NCI-H1092 (cell line): ENCODE data around the gene PTPRC.
"Not testable (repeated sequence)": the region's sequence is repeated elsewhere in the genome, so short reads cannot be mapped to it uniquely, and the experiment has no call there.

ENCODE experiments used
- DNase-seq: peaks from one replicate; lab custom pipeline; 2025; lab: John Stamatoyannopoulos, UW

Gene PTPRC, protein sequence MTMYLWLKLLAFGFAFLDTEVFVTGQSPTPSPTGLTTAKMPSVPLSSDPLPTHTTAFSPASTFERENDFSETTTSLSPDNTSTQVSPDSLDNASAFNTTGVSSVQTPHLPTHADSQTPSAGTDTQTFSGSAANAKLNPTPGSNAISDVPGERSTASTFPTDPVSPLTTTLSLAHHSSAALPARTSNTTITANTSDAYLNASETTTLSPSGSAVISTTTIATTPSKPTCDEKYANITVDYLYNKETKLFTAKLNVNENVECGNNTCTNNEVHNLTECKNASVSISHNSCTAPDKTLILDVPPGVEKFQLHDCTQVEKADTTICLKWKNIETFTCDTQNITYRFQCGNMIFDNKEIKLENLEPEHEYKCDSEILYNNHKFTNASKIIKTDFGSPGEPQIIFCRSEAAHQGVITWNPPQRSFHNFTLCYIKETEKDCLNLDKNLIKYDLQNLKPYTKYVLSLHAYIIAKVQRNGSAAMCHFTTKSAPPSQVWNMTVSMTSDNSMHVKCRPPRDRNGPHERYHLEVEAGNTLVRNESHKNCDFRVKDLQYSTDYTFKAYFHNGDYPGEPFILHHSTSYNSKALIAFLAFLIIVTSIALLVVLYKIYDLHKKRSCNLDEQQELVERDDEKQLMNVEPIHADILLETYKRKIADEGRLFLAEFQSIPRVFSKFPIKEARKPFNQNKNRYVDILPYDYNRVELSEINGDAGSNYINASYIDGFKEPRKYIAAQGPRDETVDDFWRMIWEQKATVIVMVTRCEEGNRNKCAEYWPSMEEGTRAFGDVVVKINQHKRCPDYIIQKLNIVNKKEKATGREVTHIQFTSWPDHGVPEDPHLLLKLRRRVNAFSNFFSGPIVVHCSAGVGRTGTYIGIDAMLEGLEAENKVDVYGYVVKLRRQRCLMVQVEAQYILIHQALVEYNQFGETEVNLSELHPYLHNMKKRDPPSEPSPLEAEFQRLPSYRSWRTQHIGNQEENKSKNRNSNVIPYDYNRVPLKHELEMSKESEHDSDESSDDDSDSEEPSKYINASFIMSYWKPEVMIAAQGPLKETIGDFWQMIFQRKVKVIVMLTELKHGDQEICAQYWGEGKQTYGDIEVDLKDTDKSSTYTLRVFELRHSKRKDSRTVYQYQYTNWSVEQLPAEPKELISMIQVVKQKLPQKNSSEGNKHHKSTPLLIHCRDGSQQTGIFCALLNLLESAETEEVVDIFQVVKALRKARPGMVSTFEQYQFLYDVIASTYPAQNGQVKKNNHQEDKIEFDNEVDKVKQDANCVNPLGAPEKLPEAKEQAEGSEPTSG (N-terminal part only)

DNA sequence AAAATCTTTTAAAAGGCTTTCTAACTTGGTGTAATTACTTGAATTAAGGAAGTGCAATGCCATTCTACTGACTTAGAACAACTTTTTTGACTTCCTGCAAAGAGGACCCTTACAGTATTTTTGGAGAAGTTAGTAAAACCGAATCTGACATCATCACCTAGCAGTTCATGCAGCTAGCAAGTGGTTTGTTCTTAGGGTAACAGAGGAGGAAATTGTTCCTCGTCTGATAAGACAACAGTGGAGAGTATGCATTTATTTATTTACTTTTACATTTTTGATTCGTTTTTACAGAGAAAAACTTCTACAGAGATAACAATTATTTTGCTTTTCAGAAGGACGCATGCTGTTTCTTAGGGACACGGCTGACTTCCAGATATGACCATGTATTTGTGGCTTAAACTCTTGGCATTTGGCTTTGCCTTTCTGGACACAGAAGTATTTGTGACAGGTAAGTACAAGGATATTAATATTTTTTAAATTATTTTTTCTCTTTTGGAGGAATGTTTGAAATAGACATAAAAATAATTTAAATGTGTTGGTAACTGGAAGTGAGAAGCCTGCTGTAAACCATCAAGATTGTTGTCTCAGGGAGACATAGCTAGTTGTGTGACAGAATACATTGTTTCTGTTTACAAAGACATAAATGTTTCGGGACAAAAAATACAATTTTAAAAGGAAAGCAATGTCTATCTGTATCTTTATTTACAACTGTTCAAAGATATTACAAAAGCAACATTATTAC, at the start of gene PTPRC:
TSS of gene PTPRC (plus strand) at position 147 of the 742 bp plus-strand sequence. CDS start at position 376, 229 bp downstream.
- no peak for DNase-seq

DNA sequence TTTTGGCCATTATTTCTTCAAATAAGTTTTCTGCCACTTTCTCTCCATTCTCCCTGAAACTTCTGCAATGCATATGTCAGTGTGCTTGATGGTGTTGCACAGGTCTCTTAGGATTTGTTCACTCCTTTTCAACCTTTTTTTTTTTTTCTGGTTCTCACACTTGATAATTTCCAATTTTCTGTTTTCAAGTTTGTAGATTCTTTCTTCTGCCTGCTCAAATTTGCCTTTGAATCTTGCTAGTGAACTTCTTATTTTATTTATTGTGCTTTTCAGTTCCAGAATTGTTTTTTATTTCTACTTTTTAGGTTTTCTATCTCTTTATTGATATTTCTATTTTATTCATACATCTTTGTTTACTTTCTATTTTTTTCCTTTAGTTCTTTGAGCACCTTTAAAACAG, 48.4 kb upstream of the PTPRC start:
- DNase-seq: no peak

DNA sequence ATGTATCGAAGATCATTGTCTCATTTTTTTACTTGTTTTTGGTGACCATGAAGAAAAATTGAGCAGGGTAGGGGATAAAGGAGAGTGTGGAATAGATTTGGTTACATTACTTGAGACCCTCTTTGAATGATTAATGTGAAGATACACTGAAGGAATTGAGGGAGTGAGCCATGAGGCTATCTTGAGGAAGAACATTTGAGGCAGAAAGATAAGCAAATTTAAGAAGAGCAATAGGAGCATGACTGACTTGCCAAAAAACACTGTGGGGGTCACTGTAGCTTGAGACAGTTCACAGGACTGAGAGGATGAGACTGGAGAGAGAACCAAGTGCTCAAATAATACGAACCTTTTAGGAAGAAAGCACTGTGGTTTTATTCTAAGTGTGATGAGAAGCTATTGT, 43.1 kb upstream of the PTPRC start:
- no peak for DNase-seq

DNA sequence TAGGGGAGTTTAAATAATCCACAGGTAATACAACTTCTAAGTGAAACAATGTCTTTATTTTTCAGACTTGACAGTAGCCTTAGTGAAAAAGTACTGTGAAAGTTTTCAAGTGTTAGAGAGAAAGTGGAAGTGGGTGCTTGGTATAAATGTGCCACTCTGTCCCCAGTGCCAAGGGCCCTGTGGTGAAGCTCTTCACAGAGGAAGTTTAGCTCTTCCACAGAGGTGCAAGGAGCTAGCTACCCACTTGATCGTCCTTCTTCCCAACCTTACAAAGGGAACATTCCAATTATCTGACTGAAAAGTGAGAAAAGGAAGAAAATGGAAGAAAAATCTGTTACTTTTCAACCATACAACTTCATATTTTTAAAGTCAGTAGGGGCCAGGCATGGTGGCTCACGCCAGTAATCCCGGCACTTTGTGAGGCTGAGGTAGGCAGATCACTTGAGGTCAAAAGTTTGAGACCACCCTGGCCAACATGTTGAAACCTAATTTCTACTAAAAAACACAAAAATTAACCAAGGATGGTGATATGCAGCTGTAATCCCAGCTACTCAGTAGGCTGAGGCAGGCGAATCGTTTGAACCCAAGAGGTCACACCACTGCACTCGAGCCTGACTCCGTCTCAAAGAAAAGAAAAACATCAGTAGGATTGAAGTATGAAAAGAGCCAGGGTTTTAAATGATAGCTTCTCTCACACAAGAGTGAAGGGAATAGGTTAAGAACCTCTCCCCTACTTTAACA, 41.0 kb upstream of the PTPRC start:
- DNase-seq: no peak

DNA sequence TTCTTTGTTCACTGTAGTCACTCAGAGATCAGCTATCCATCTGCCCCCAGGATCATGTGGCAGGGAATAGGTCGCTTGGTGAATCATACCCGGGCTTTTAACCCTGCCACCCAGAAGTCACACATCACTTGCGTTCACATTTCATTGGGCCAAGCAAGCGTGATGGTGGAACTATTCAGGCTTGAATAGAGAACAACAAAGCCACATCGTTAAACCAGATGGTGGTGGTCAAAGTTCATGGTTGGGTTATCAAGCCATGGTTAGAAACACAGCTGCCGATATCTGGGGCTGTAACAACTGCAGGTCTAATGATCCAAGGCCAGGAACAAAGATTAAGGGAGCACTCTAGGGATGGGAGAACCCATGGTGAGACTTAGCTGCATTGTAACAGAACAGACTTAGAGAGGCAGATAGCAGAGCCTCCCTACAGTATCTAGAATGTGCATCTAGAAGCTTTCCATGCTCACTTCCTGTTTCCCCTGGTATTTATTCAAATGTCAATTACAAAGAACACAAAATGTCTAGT, 40.0 kb upstream of the PTPRC start:
- DNase-seq: no peak

DNA sequence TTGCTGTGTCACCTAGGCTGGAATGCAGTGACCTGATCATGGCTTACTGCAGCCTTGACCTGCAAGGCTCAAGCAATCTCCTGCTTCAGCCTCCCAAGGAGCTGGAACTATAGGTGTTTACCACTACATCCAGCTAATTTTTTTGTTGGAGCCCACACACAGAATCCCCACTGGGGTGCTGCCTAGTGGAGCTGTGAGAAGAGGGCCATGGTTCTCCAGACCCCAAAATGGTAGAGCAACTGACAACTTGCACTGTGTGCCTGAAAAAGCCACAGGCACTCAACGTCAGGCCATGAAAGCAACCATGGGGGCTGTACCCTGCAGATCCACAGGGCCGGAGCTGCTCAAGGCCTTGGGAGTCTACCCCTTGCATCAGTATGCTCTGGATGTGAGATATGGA, 39.1 kb upstream of the PTPRC start:
- DNase-seq: no peak

DNA sequence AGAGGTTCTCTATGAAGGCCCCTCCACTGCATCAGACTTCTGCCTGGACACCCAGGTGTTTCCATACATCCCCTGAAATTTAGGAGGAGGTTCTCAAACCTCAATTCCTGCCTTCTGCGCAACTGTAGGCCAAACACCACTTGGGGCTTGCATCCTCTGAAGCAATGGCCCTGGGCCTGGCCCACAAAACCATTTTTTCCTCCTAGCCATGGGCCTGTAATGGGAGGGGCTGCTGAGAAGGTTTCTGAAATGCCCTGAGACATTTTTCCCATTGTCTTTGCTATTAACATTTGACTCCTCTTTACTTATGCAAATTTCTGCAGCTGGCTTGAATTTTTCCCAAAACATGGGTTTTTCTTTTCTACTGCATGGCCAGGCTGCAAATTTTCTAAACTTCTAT, 37.9 kb upstream of the PTPRC start:
- DNase-seq: no peak

DNA sequence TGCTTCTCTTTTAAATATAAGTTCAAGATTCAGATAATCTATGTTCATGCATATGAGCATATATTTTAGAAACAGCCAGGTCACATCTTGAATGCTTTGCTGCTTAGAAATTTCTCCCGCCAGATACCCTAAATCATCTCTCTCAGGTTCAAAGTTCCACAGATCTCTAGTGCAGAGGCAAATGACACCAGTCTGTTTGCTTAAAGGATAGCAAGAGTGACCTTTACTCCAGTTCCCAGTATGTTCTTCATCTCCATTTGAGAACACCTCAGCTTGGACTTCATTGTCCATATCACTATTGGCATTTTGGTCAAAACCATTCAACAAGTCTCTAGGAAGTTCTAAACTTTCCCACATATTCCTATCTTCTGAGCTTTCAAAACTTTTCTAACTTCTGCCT, 37.5 kb upstream of the PTPRC start:
- DNase-seq: not testable (repeated sequence)

DNA sequence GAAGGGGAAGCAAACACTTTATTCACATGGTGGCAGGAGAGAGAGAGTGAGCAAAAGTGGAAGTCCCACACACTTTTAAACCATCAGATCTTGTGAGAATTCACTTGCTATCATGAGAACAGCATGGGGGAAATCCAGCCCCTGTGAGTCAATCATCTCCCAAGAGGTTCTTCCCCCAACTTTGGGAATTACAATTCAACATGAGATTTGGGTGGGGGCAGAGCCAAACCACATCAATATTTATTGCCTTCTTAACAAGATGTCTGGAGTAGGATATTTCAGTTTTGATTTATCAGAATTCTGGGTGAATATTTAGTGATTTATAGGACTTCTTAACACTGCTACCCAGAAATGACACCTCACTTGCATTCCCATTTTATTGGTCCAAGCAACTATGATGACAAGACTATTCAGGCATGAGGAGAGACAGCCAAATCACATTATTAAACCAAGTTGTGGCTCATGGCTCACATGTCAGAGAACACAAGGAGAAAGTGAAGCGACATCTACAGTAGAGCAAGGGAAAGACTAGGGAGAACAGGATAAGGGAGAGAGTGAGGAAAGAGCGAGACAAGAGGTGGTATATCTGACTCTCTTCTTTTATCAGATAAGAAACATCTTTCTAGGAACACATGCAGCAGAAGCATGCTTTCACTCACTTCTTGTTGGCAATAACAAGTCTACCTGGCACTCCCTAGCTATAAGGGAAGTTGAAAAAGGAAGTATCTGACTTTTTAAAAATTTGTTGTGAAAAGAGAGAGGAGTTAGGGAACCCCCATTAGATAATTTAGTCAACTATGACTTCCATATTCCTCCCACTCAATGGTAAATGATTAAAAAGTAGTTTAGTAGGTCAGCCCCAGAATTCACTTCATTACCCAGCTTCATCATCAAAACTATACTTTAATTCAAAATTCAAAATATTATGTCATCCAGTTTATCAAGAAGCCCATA, 36.6 kb upstream of the PTPRC start:
- DNase-seq: no peak

DNA sequence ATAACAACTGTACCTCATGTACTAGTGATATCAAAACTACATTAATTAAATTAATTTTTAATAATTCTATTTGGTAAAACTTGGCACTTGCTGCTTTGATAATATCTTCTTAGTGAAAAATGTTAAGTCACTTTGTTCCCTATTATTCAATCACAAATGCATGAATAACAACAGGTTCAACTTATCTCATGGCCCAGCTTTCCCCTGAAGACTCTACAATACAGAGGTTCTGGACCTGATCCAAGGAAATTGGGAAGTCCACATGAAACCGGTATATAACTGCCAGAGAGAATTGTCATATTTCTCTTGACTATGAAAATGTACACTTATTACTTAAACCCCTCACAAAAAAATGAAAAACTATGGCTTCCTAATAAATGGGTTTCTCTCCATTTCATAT, 33.9 kb upstream of the PTPRC start:
- no peak for DNase-seq

DNA sequence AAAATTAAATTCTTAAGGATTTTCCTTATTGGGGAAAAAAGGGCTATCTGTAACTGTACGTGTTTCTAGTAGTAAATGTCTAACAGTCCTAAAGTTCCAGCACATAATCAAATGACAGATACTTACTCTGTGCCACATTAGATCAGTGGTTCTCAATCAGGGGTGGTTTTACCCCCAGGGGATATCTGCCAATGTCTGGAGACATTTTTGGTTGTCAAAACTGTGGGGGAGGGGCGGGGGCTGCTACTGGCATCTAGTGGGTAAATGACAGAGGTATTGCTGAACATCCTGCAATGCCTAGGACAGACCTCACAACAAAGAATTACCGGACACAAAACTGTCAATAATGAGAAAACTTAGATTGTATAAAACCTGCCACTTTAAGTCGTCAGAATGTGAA, 33.4 kb upstream of the PTPRC start:
- DNase-seq: no peak

DNA sequence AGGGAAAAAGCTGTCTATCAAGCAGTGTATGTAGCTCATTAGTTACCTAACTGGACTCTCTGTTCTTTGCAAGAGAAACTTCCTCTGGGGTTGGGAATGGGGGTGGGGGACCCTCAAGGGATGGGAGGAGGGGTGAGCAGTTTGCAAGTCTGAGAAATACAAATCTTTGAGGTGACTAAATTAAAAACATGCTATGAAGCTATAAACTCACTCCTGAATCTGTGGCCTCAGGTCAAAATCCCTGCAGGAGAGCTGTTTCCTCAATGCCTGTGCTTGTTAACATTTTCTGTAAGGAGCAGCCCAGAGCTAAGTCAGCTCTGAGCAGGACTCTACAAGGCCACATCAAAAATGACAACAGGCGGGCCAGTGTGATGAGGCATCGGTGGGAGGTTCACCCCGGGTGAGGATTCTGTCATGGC, 32.8 kb upstream of the PTPRC start:
- no peak for DNase-seq

DNA sequence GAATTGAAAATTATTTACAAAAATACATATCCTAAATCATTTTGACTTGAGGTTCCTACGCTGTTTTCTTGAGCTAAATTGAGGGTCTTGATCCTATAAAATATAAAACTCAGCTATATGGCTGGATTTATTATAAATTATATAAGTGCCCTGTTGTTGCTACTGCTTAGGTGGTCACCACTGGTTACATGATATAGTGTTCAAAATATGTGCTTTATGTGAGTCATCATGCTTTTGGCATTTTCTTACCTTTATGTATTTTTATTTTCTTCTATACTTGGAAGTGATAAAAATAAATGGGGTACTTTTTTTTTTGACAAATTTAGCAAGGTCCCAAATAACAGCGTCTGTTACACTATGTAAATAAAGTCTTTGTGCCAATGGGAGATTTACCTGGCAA, 31.1 kb upstream of the PTPRC start:
- no peak for DNase-seq

DNA sequence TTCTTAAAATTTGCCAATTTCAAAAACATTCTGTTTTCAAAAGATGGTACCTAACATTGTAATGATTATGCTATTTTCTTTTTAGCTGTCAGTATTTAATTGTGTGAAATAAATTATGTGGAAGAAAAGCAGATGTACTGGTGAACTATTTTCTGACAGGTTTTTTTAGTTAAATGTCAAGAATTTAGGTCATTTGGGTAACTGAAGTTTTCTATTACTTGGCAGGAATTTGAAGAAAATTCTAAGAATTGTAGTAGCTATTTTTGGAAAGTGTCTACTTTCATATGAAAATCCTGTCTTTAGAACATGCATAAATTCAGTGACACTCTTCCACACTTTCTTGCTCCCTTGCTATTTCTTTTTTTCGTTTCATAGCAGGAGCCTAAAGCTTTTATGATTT, 28.5 kb upstream of the PTPRC start:
- DNase-seq: no peak

DNA sequence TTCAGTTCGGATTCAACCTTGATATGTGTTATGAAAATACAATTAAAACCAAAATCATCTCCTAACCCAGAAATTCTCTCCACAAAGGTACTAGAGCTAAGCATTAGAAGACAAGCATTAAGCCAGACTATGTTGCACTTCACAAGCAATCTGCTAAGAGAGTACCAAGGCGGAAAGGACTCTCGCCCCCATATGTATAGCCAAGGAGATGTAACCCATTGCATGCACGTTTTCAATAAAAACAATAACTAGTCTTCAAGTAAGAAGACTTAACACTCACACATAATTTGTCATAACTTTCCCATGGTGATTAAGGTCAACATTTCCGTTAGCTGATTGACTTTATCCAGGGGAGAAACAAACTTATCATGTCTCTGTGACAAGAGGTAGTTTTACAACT, 27.6 kb upstream of the PTPRC start:
- DNase-seq: no peak

DNA sequence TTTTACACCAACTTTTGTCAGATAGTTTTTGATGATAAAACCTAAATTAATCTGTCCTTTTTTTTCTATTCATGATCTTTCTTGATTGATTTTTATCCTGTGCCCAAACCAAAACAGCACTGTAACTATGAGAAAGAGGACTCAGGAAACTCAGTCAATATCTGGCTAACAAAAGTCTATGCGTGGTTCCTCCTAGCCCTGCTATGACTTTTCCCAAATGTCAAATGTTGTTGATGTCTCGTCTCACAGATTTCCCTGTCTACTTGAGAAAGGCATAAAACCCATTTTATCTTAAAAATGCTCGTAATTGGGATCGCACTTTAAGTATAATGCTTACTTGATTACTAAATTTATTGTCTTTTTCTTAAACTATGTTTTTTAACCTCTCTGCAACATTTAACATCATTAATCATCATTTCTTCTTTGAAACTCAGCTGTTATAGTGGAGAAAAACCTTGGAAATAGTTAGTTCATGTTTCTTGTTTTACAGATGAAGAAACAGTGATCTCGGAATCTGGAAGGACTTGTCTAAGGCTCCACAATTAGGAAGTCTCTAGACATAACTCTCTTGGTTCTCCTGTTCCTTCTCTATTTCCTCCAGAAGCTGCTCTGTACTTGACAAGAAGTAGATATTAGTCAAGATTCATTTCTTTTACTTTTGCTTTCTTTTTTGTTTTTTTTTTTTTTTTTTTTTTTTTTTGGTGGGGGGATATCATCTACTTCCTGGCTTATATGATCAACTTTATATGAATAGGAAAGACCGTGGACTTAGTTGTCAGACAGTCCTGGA, 26.2 kb upstream of the PTPRC start:
- no peak for DNase-seq

DNA sequence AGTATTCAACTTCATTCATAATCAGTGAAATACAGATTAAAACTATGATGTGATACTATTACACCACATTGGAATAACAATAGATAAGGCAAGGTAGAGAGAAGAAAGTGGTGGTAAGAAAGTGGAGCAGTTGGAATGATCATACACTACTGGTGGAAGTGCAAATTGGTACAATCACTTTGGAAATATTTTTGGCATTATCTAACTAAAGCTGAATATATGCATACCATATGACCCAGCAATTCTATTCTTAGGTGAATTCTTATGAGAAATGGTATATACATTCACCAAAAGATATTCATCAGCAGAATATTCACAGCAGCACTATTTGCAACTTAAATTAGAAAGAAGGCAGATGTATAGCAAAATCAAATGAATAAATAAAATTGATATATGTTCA, 21.4 kb upstream of the PTPRC start:
- DNase-seq: no peak

DNA sequence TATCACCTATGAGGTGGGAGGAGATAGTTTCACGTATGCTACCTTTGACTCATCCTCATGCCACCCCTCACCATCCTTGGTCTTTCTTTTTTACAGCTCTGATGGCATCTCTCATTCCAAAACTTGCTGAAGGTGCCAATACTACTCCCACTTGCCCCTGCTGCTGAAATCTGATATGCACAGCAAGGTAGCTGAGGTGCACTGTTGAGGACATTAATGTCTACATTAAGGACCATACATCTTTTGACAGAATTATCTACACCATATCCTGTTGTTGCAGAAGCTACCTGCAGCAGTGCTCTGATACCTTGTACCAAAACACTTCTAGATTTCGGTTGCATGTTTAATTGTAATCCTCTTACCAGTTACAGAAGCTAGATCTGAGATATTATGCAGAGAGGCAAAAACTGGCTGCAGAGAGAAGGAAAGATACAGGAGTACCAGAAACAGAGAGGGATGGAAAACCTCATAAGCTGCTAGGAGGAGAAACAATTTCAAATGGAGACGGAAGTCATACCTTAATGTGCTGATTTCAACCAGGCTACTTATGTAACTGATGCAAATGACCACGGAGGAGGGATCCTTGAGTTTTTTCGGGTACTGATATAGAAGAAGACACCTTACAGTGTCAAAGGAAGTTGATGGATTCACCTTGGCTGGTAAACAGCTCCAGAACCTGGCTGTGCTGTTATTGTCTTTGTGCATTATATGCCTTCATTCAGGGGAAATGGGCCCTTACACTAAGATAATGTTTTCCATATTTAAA, 19.3 kb upstream of the PTPRC start:
- no peak for DNase-seq
